ENCODE measurements around the gene FGF14. TPM values are rescaled to one million over a fixed set of nuclear protein-coding genes. Genes with fewer than 3 reads are reported as not detected.

Gene FGF14
- total RNA-seq, 3 donors from 2014 or later = under 0.01 to 0.29 (median under 0.01) TPM

GRCh38 chr13:102399791-102400674 lies 1.8 kb downstream of the FGF14 start:
- peak overlapping the region in 1 of 2 donors; percentile 1 for H3K27ac ChIP-seq
- intact Hi-C loops (cut with DNase I; ENCODE audit: low total_unique reads) = no loop called here
- peak overlapping the region; percentile 52 to 71 (median 68) for H3K4me3 ChIP-seq
- TF ChIP-seq POLR2AphosphoS5 (IDR thresholded peaks at IDR 0.05) = no peak
- TF ChIP-seq, protein P1, sequence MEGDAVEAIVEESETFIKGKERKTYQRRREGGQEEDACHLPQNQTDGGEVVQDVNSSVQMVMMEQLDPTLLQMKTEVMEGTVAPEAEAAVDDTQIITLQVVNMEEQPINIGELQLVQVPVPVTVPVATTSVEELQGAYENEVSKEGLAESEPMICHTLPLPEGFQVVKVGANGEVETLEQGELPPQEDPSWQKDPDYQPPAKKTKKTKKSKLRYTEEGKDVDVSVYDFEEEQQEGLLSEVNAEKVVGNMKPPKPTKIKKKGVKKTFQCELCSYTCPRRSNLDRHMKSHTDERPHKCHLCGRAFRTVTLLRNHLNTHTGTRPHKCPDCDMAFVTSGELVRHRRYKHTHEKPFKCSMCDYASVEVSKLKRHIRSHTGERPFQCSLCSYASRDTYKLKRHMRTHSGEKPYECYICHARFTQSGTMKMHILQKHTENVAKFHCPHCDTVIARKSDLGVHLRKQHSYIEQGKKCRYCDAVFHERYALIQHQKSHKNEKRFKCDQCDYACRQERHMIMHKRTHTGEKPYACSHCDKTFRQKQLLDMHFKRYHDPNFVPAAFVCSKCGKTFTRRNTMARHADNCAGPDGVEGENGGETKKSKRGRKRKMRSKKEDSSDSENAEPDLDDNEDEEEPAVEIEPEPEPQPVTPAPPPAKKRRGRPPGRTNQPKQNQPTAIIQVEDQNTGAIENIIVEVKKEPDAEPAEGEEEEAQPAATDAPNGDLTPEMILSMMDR (IDR thresholded peaks at IDR 0.05) = no peak
- TF ChIP-seq POLR2A (IDR thresholded peaks at IDR 0.05) = no peak
- H3K36me3 ChIP-seq = no peaks in the 10 kb centered on the region
- H3K9me3 ChIP-seq = no peaks in the 10 kb centered on the region
- no peak for DNase-seq (ENCODE audit: low spot score in 2 of 2)
- peaks cover 0 to 3% of the 10 kb centered on the region in 2 donors for H3K4me1 ChIP-seq
- H3K27me3 ChIP-seq = peaks cover 0 to 23% of the 10 kb centered on the region in 2 donors

DNA sequence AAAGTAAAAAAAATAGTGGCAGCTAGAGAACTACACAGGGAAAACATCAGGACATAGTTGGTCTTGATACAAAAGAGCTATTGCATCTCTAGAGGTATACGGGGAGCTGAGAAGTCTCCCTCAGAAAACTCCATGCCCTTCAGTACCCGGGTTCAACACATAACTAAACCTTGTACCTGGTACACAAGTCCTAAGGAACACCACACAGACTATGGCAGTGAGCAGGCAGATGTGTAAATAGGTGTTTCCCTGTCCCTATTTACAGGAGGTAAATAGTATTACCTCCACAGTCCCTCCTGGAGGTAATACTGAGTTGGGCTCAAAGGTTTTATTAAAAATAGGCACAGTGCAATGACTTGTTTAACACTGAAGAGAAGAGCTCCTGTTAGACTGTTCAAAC lies 5.9 kb downstream of the FGF14 start:
- TF ChIP-seq, protein P1 (IDR thresholded peaks at IDR 0.05) = no peak
- intact Hi-C loops (cut with DNase I; ENCODE audit: low total_unique reads) = no loop called here
- H3K36me3 ChIP-seq = no peaks in the 10 kb centered on the region
- no peak overlapping the region for H3K4me3 ChIP-seq
- H3K27me3 ChIP-seq = peaks cover 0 to 13% of the 10 kb centered on the region in 2 donors
- DNase-seq (ENCODE audit: low spot score in 2 of 2) = no peak
- H3K4me1 ChIP-seq = peaks cover 0 to 3% of the 10 kb centered on the region in 2 donors
- H3K27ac ChIP-seq = no peak overlapping the region
- no peaks in the 10 kb centered on the region for H3K9me3 ChIP-seq

GRCh38 chr13:102395174-102395573 lies 6.7 kb downstream of the FGF14 start:
- Histone ChIP-seq H3K9me3 (no peaks in the 10 kb centered on the region), H3K4me3 (peak overlapping the region; percentile 76 to 87 (median 81)), H3K4me1 (no peaks in the 10 kb centered on the region), H3K27ac (peak overlapping the region; percentile 84 to 91), H3K36me3 (no peaks in the 10 kb centered on the region), H3K27me3 (peaks cover 0 to 6% of the 10 kb centered on the region in 2 donors)
- TF ChIP-seq POLR2A (IDR thresholded peaks at IDR 0.05) (no peak), POLR2AphosphoS5 (IDR thresholded peaks at IDR 0.05) (no peak)
- TF ChIP-seq, protein P1 (IDR thresholded peaks at IDR 0.05) = no peak
- DNase-seq (ENCODE audit: low spot score in 2 of 2) = no peak
- intact Hi-C loops (cut with DNase I; ENCODE audit: low total_unique reads) = no loop called here

GRCh38 chr13:102394158-102395053 lies 7.4 kb downstream of the FGF14 start:
- H3K27ac ChIP-seq = peak overlapping the region; percentile 84 to 91
- peak; percentile 73 to 93 for DNase-seq (ENCODE audit: low spot score in 2 of 2)

More at GRCh38 chr13:102394158-102395053, 7.4 kb downstream of the FGF14 start:
- Histone ChIP-seq H3K4me3 (peak overlapping the region; percentile 76 to 87 (median 81)), H3K36me3 (no peaks in the 10 kb centered on the region), H3K27me3 (no peaks in the 10 kb centered on the region), H3K9me3 (no peaks in the 10 kb centered on the region), H3K4me1 (no peaks in the 10 kb centered on the region)
- no peak for TF ChIP-seq POLR2A (IDR thresholded peaks at IDR 0.05)
- TF ChIP-seq, protein P1 (IDR thresholded peaks at IDR 0.05) = no peak
- TF ChIP-seq POLR2AphosphoS5 (IDR thresholded peaks at IDR 0.05) = peak; percentile 69 to 71 (median 70)
- intact Hi-C loops (cut with DNase I; ENCODE audit: low total_unique reads) = no loop called here
